Activated naive CD4-positive, alpha-beta T cell treated with anti-CD3 and anti-CD28 coated beads, Interleukin-2, amount 50 U/mL, for 24 hours (primary cell): Measurements from ENCODE around the gene HSF2.
"Not testable (repeated sequence)": the region's sequence is repeated elsewhere in the genome, so short reads cannot be mapped to it uniquely, and the experiment has no call there.

Experiments used
- H3K27ac Mint-ChIP-seq: one replicate; pipeline ENCODE4 v1.8.0; 2021; ENCODE audit warnings: mild to moderate bottlenecking, mixed read lengths
- H3K27me3 Mint-ChIP-seq: one replicate; pipeline ENCODE4 v1.8.0; 2021; ENCODE audit warnings: mixed read lengths
- H3K36me3 Mint-ChIP-seq: one replicate; pipeline ENCODE4 v1.8.0; 2021; ENCODE audit warnings: mixed read lengths
- H3K4me1 Mint-ChIP-seq: one replicate; pipeline ENCODE4 v1.8.0; 2021; ENCODE audit warnings: mixed read lengths
- H3K4me3 Mint-ChIP-seq: one replicate; pipeline ENCODE4 v1.8.0; 2021; ENCODE audit warnings: mild to moderate bottlenecking, mixed read lengths
- H3K9me3 Mint-ChIP-seq: one replicate; pipeline ENCODE4 v1.8.0; 2021; ENCODE audit warnings: mixed read lengths

Gene HSF2

DNA sequence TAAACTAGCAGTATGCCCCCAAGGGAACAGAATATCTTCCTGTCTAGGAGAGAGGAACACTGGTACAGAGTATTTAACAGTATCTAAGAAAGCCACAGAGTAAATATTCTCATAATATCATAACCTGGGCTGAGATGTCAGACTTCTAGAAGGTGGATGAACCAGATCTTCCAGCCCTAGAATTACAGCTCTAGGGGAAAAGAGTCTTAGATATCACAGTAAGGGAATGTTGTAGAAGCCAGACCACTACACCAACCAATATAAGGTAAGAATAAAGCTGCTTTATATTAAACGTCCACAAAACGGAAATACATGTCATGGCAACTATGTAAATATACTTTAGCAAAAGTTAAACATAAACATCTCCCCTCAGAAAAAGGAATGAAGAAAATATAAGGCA is 59.8 kb downstream of the HSF2 start:
- Mint-ChIP-seq H3K4me3 (peak overlapping the region; percentile 43), H3K27ac (peak overlapping the region; percentile 91), H3K4me1 (peaks cover 94% of the 10 kb centered on the region), H3K27me3 (no peaks in the 10 kb centered on the region), H3K36me3 (peaks cover 27% of the 10 kb centered on the region), H3K9me3 (no peaks in the 10 kb centered on the region)

DNA sequence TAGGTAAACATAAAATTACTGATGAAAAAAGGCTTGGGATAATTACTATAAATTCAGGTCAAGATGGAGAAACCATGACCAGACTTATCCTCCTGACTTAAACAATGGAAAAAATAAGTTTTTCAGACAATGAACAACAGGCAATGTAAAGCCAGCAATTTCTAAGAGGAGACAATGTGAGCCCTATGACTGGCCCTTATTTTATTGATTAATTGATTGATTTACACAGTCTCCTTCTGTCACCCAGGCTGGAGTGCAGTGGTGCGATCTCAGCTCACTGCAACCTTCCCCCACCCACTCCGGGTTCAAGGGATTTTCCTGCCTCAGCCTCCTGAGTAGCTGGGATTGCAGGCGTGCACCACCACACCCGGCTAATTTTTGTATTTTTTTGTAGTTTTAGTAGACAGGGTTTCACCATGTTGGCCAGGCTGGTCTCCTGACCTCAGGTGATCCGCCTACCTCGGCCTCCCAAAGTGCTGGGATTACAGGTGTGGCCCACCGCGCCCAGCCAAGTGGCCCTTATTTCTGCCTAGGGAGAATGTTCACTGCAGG is 60.5 kb downstream of the HSF2 start:
- H3K27me3 Mint-ChIP-seq, H3K9me3 Mint-ChIP-seq: not testable (repeated sequence)
- peaks cover 94% of the 10 kb centered on the region for H3K4me1 Mint-ChIP-seq
- peak overlapping the region; percentile 91 for H3K27ac Mint-ChIP-seq
- H3K36me3 Mint-ChIP-seq: peaks cover 28% of the 10 kb centered on the region
- peak overlapping the region; percentile 43 for H3K4me3 Mint-ChIP-seq

- H3K4me1 Mint-ChIP-seq: peaks cover 97% of the 10 kb centered on the region
- no peaks in the 10 kb centered on the region for H3K27me3 Mint-ChIP-seq
- peak overlapping the region; percentile 69 for H3K27ac Mint-ChIP-seq
- H3K9me3 Mint-ChIP-seq: no peaks in the 10 kb centered on the region
- H3K4me3 Mint-ChIP-seq: peak overlapping the region; percentile 40
- peaks cover 27% of the 10 kb centered on the region for H3K36me3 Mint-ChIP-seq
These were observed 62.4 kb downstream of the HSF2 start for GRCh38 chr6:122461885-122462284.

GRCh38 chr6:122471107-122472021 is 71.9 kb downstream of the HSF2 start, which contains the start of gene SERINC1:
Gene SERINC1 (minus strand): TSS chr6:122471807. CDS start chr6:122471737, 70 bp downstream.
- Mint-ChIP-seq H3K9me3 (no peaks in the 10 kb centered on the region), H3K27ac (peak within 1 kb of the TSS; percentile 100), H3K4me3 (peak within 1 kb of the TSS; percentile 99), H3K4me1 (peaks cover 43% of the 10 kb centered on the region), H3K36me3 (peaks cover 8% of the 10 kb centered on the region), H3K27me3 (no peaks in the 10 kb centered on the region)

DNA sequence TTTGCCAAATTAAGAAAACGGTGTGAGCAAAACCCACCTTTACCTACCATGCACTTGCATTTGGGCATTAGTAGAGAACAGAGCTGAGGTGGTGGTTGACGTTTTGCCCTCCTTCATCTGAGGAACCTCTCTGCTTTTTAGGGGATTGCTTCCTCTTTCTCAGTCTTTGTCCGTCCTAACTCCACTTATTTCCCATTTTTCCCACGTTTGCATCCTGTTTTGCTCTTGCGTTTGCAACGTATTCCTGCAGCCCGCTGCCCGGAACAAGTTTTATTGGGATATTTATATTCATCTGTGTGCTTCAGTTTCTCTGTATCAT is 72.5 kb downstream of the HSF2 start:
- H3K4me1 Mint-ChIP-seq: peaks cover 37% of the 10 kb centered on the region
- no peaks in the 10 kb centered on the region for H3K27me3 Mint-ChIP-seq
- peak overlapping the region; percentile 100 for H3K27ac Mint-ChIP-seq
- H3K9me3 Mint-ChIP-seq: no peaks in the 10 kb centered on the region
- H3K36me3 Mint-ChIP-seq: peaks cover 5% of the 10 kb centered on the region
- H3K4me3 Mint-ChIP-seq: peak overlapping the region; percentile 99

DNA sequence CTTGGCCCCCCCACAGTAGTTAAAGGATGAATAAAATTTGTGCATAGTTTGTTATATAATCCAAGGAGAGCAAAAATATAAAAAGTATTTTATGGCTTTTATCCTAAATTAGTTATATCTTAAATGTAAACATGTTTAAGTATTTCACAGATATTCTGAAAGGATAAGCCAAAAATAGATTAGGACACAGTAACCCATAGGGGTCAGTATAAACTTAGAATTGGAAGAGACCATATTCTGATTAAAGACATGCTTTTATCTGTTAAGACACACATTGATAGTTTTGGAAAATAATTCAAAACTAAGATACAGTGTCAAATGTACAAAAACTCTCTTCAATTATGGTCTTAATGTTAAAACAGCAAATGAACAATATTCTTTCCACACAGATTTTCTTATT is 76.7 kb downstream of the HSF2 start:
- Mint-ChIP-seq H3K27ac (no peak overlapping the region), H3K9me3 (no peaks in the 10 kb centered on the region), H3K4me1 (no peaks in the 10 kb centered on the region), H3K4me3 (no peak overlapping the region), H3K36me3 (no peaks in the 10 kb centered on the region), H3K27me3 (no peaks in the 10 kb centered on the region)

- Mint-ChIP-seq H3K27ac (no peak overlapping the region), H3K4me3 (no peak overlapping the region), H3K36me3 (peaks cover 2% of the 10 kb centered on the region), H3K4me1 (no peaks in the 10 kb centered on the region), H3K27me3 (no peaks in the 10 kb centered on the region), H3K9me3 (no peaks in the 10 kb centered on the region)
These were observed 83.3 kb downstream of the HSF2 start for GRCh38 chr6:122482750-122483080.
